Parathyroid adenoma (tissue), 2 donors: ENCODE results near the gene TNS2.
A peak's percentile ranks its signal among the peaks of the same experiment; 100 is the strongest.
"Not testable (repeated sequence)": the region's sequence is repeated elsewhere in the genome, so short reads cannot be mapped to it uniquely, and the experiment has no call there.

Experiments
- H2AFZ ChIP-seq: fragments of 300-600 bp; sonication (generic); one replicate; pipeline ENCODE4 v1.7.0; 2017; ENCODE audit warnings: antibody characterized with exemption, mild to moderate bottlenecking
- H3K27ac ChIP-seq: fragments of 300-600 bp; sonication (generic); one replicate; pipeline ENCODE4 v1.7.0; 2017
- H3K27me3 ChIP-seq: fragments of 300-600 bp; sonication (generic); one replicate; pipeline ENCODE4 v1.7.0; 2017; ENCODE audit warnings: low read length; ENCODE audit not compliant: control insufficient read depth, insufficient read depth
- H3K36me3 ChIP-seq: fragments of 300-600 bp; sonication (generic); one replicate; pipeline ENCODE4 v1.7.0; 2017; ENCODE audit warnings: low read length; ENCODE audit not compliant: control insufficient read depth, insufficient read depth
- H3K4me1 ChIP-seq: fragments of 300-600 bp; sonication (generic); one replicate; pipeline ENCODE4 v1.7.0; 2017; ENCODE audit warnings: control low read depth
- H3K4me2 ChIP-seq: fragments of 300-600 bp; sonication (generic); one replicate; pipeline ENCODE4 v1.7.0; 2017; ENCODE audit warnings: low read length
- H3K4me3 ChIP-seq: fragments of 300-600 bp; sonication (generic); one replicate; pipeline ENCODE4 v1.7.0; 2017; ENCODE audit warnings: low read depth, low read length
- H3K79me2 ChIP-seq: fragments of 300-600 bp; sonication (generic); one replicate; pipeline ENCODE4 v1.7.0; 2017; ENCODE audit warnings: control low read depth
- H3K9ac ChIP-seq: fragments of 300-600 bp; sonication (generic); one replicate; pipeline ENCODE4 v1.7.0; 2017; ENCODE audit warnings: mild to moderate bottlenecking
- H3K9me3 ChIP-seq: fragments of 300-600 bp; sonication (generic); one replicate; pipeline ENCODE4 v1.7.0; 2017; ENCODE audit warnings: low read length; ENCODE audit not compliant: control insufficient read depth
- TF ChIP-seq, protein P1 (sequence below): fragments of 300-600 bp; sonication (generic); IDR thresholded peaks from one replicate; pipeline ENCODE4 v1.7.0; 2017; ENCODE audit warnings: antibody characterized with exemption, mild to moderate bottlenecking
- donor health status: primary hyperparathyroidism.

The TNS2 gene

DNA sequence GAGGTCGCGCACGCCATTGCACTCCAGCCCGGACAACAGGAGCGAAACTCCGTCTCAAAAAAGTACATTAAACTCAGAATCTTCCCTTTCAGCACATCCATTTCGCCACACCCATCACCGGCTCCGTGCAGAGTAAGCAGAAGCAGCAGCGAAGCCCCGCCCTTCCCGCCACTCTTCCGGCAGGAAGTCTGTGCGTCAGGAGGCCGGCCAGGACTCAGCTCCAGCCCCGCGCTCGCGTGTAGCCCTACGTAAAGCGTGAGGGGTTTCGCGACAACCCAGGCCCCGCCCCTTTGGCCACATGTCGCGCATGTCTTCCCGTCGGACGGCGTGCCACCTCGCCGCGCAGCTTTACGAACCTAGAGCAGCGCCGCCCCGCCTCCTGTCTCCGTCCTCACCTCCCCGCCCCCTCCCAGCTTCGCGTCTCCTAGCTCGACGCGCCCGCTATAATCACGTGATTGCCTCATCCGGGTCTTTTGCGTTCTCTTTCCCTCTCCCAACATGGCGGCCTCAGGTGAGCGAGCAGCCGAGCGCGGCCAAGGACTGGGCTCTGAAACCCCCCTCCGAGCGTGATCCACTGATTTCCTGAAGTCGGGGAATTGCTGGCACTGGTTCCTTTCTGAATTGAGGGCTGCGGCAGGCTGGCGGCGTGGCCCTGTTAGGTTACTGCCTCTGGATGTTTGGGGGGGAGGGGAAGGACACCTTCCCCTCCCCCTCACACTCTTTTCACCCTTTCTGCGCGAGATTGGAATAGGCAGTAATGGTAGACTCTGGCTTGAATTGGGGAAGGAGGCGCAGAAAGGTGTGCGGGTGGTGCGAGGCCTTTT, 43.7 kb upstream of the TNS2 start, which contains the start of gene EIF4B:
EIF4B (plus strand) TSS at position 471 of the 824 bp plus-strand sequence; CDS start at position 499, 28 bp downstream.
- Histone ChIP-seq H3K4me3 (peak within 1 kb of the TSS; percentile 88), H3K9ac (peak within 1 kb of the TSS; percentile 63), H3K27me3 (no peaks in the 10 kb centered on the region), H3K4me2 (peak within 1 kb of the TSS; percentile 91), H3K79me2 (peaks cover 34% of the 10 kb centered on the region), H3K9me3 (no peaks in the 10 kb centered on the region), H3K4me1 (peaks cover 10% of the 10 kb centered on the region), H3K36me3 (no peaks in the 10 kb centered on the region), H2AFZ (peak within 1 kb of the TSS; percentile 88), H3K27ac (peak within 1 kb of the TSS; percentile 92)
- TF ChIP-seq, protein P1, sequence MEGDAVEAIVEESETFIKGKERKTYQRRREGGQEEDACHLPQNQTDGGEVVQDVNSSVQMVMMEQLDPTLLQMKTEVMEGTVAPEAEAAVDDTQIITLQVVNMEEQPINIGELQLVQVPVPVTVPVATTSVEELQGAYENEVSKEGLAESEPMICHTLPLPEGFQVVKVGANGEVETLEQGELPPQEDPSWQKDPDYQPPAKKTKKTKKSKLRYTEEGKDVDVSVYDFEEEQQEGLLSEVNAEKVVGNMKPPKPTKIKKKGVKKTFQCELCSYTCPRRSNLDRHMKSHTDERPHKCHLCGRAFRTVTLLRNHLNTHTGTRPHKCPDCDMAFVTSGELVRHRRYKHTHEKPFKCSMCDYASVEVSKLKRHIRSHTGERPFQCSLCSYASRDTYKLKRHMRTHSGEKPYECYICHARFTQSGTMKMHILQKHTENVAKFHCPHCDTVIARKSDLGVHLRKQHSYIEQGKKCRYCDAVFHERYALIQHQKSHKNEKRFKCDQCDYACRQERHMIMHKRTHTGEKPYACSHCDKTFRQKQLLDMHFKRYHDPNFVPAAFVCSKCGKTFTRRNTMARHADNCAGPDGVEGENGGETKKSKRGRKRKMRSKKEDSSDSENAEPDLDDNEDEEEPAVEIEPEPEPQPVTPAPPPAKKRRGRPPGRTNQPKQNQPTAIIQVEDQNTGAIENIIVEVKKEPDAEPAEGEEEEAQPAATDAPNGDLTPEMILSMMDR, result no peak

DNA sequence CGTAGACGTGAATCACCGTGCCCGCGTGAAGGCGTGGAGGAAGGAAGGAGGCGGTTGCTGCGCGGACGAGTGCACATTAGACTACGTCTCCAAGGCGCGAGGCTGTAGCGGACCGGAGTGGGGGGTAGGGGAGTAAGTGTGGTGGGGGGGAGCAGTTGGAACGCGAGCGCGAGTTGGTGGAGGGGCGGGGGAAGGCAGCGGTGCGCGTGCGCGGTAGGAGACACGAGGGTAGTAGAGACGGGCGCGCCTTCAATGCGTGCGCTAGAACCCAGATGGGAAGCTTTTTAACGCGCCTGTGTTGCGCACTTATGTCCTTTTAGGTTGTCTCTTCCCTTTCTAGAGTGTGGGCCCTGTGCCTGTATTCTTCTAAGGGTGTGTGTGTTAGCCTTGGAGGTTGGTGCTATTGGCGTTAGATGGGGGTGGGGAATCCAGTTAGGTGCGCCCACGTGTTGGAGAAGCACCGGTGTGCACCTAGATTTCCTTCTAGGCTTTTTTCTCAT, 43.0 kb upstream of the TNS2 start:
- Histone ChIP-seq H3K9me3 (no peaks in the 10 kb centered on the region), H2AFZ (peak overlapping the region; percentile 85), H3K9ac (peak overlapping the region; percentile 63), H3K4me1 (peaks cover 16% of the 10 kb centered on the region), H3K79me2 (peaks cover 34% of the 10 kb centered on the region), H3K4me2 (peak overlapping the region; percentile 90), H3K4me3 (peak overlapping the region; percentile 88), H3K36me3 (no peaks in the 10 kb centered on the region), H3K27ac (peak overlapping the region; percentile 92), H3K27me3 (no peaks in the 10 kb centered on the region)
- TF ChIP-seq, protein P1, result no peak

DNA sequence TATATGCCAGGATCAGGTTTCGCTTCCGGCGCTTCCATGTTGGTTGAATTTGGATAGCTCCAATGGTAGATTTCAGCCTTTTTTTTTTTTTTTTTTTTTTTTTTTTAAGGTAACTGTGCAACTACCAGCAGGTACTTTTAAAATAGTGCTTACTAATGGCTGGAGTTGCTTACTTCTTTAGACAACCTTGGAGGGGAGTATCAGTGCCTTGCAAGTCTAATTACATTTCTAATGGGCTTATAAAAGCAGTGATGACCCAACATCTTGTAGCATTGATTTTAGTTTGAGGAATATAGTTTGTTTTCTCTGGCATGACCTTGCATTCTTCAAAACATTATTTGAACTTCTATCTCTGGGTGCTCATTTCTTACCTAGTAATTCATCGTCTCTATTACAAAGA, 42.5 kb upstream of the TNS2 start:
- peak overlapping the region; percentile 88 for H3K4me3 ChIP-seq
- H3K27me3 ChIP-seq, result no peaks in the 10 kb centered on the region
- TF ChIP-seq, protein P1, result no peak
- H3K4me1 ChIP-seq, result peaks cover 21% of the 10 kb centered on the region
- H3K9ac ChIP-seq, result no peak overlapping the region
- H3K27ac ChIP-seq, result no peak overlapping the region
- H3K4me2 ChIP-seq, result peak overlapping the region; percentile 90
- no peaks in the 10 kb centered on the region for H3K36me3 ChIP-seq
- H2AFZ ChIP-seq, result no peak overlapping the region
- H3K9me3 ChIP-seq, result no peaks in the 10 kb centered on the region
- H3K79me2 ChIP-seq, result peaks cover 34% of the 10 kb centered on the region

DNA sequence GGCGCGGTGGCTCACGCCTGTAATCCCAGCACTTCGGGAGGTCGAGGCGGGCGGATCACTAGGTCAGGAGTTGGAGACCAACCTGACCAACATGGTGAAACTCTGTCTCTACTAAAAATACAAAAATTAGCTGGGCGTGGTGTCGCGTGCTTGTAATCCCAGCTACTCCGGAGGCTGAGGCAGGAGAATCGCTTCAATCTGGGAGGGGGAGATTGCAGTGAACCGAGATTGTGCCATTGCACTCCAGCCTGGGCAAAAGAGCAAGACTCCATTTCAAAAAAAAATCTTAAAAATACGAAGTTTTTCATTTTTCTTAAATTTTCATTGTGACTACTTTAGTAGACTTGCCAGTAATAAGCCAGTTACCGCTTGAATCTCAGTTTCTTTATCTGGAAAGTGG, 41.1 kb upstream of the TNS2 start:
- not testable (repeated sequence) for H3K27ac ChIP-seq

DNA sequence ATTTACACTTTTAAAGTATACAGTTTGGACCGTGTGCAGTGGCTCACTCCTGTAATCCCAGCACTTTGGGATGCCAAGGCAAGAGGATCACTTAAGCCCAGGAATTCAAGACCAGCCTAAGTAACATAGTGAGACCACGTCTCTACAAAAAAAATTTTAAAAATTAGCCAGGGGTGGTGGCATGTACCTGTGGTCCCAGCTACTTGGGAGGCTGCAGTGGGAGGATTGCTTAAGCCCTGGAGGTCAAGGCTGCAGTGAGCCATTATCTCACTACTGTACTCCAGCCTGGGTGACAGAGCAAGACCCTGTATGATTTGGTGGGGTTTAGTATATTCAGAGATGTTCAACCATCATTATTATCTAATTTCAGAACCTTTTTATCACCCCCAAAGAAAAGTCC, 38.9 kb upstream of the TNS2 start:
- H3K9ac ChIP-seq, result no peak overlapping the region
- H3K36me3 ChIP-seq, result no peaks in the 10 kb centered on the region
- peak overlapping the region; percentile 57 for H3K4me2 ChIP-seq
- no peaks in the 10 kb centered on the region for H3K27me3 ChIP-seq
- TF ChIP-seq, protein P1, result no peak
- peaks cover 58% of the 10 kb centered on the region for H3K79me2 ChIP-seq
- H3K4me3 ChIP-seq, result no peak overlapping the region
- no peak overlapping the region for H2AFZ ChIP-seq
- no peak overlapping the region for H3K27ac ChIP-seq
- H3K9me3 ChIP-seq, result no peaks in the 10 kb centered on the region
- peaks cover 21% of the 10 kb centered on the region for H3K4me1 ChIP-seq

More for the DNA sequence above, 41.1 kb upstream of the TNS2 start:
- not testable (repeated sequence) for H3K9me3 ChIP-seq, H3K9ac ChIP-seq, H3K36me3 ChIP-seq, H2AFZ ChIP-seq, H3K27me3 ChIP-seq, H3K4me3 ChIP-seq
- Histone ChIP-seq H3K4me2 (peak overlapping the region; percentile 90), H3K4me1 (peaks cover 21% of the 10 kb centered on the region), H3K79me2 (peaks cover 41% of the 10 kb centered on the region)
